DND-41 (cell line): ENCODE data around the gene NLRX1.

ENCODE experiments used
- CTCF ChIP-seq: IDR thresholded peaks from 2 replicates; pipeline ENCODE4 v1.5.1; 2012; ENCODE audit warnings: borderline replicate concordance, low read length, moderate library complexity, mild to moderate bottlenecking; ENCODE audit not compliant: poor library complexity, severe bottlenecking; ENCODE audit errors: extremely low read depth
- EZH2 ChIP-seq: IDR thresholded peaks from 3 replicates; pipeline ENCODE4 v1.6.1; 2012; ENCODE audit warnings: borderline replicate concordance, low read depth, mild to moderate bottlenecking, moderate library complexity, low read length, inconsistent platforms; ENCODE audit not compliant: severe bottlenecking

GRCh38 chr11:119145551-119145950 is 23.0 kb upstream of the NLRX1 start:
- no peak for TF ChIP-seq CTCF
- TF ChIP-seq EZH2: no peak
